HUDEP-2 (cell line): Measurements from ENCODE around the gene IKBKG.
"Not testable (repeated sequence)": the region's sequence is repeated elsewhere in the genome, so short reads cannot be mapped to it uniquely, and the experiment has no call there.

Experiments used
- DNase-seq, 76 experiments: peaks; one replicate each; lab custom pipeline; 2025; ENCODE audit not compliant: unreplicated experiment in 76 of 76; lab: John Stamatoyannopoulos, UW

IKBKG gene

GRCh38 chrX:154525606-154526490 is 21.6 kb upstream of the IKBKG start:
- DNase-seq: no peak

GRCh38 chrX:154526901-154527675 is 20.3 kb upstream of the IKBKG start:
- peak in 71 of 76 experiments; percentile 1 to 75 (median 45) for DNase-seq

GRCh38 chrX:154529206-154529612 is 18.2 kb upstream of the IKBKG start:
- DNase-seq: no peak

GRCh38 chrX:154530286-154530685 is 17.1 kb upstream of the IKBKG start:
- DNase-seq: no peak

- DNase-seq: no peak
Observed at GRCh38 chrX:154531626-154532025, 15.8 kb upstream of the IKBKG start.

- no peak for DNase-seq
Observed at GRCh38 chrX:154532690-154533089, 14.7 kb upstream of the IKBKG start.

- DNase-seq: peak in 71 of 76 experiments; percentile 2 to 83 (median 64)
Observed at GRCh38 chrX:154534526-154535322, 12.7 kb upstream of the IKBKG start.

GRCh38 chrX:154535892-154536291 is 11.5 kb upstream of the IKBKG start:
- no peak for DNase-seq

- DNase-seq: no peak
Observed at GRCh38 chrX:154539077-154539476, 8.3 kb upstream of the IKBKG start.

- not testable (repeated sequence) for DNase-seq
Observed at GRCh38 chrX:154540365-154540764, 7.1 kb upstream of the IKBKG start.

GRCh38 chrX:154540897-154541535 is 6.4 kb upstream of the IKBKG start:
- peak in 1 of 76 experiments; percentile 3 for DNase-seq

- DNase-seq: no peak
Observed at GRCh38 chrX:154541589-154541895, 5.9 kb upstream of the IKBKG start.

GRCh38 chrX:154541896-154542722 is 5.3 kb upstream of the IKBKG start:
- DNase-seq: peak in 73 of 76 experiments; percentile 41 to 90 (median 78)

GRCh38 chrX:154542723-154543424 is 4.5 kb upstream of the IKBKG start:
- peak in 69 of 76 experiments; percentile 1 to 73 (median 43) for DNase-seq

- no peak for DNase-seq
Observed at GRCh38 chrX:154545673-154546274, 1.6 kb upstream of the IKBKG start.

GRCh38 chrX:154546354-154547244 is 821 bp upstream of the IKBKG start, which contains the start of gene G6PD:
Gene G6PD (minus strand): TSS chrX:154546846. CDS start chrX:154546155, 691 bp downstream.
- DNase-seq: peak in 66 of 76 experiments; percentile 1 to 85 (median 66)

- DNase-seq: no peak
Observed at GRCh38 chrX:154548028-154548316, 552 bp downstream of the IKBKG start.

- DNase-seq: no peak
Observed at GRCh38 chrX:154549766-154550165, 2.3 kb downstream of the IKBKG start.
